ENCODE results near the gene C14orf180. TPM values are rescaled to one million over a fixed set of nuclear protein-coding genes. Genes with fewer than 3 reads are reported as not detected.

C14orf180 gene
- total and polyA plus RNA-seq, 2 of the 8 experiments (the other 6 are each of a cell fraction or from before 2014, with no cell fraction given), result not detected

DNA sequence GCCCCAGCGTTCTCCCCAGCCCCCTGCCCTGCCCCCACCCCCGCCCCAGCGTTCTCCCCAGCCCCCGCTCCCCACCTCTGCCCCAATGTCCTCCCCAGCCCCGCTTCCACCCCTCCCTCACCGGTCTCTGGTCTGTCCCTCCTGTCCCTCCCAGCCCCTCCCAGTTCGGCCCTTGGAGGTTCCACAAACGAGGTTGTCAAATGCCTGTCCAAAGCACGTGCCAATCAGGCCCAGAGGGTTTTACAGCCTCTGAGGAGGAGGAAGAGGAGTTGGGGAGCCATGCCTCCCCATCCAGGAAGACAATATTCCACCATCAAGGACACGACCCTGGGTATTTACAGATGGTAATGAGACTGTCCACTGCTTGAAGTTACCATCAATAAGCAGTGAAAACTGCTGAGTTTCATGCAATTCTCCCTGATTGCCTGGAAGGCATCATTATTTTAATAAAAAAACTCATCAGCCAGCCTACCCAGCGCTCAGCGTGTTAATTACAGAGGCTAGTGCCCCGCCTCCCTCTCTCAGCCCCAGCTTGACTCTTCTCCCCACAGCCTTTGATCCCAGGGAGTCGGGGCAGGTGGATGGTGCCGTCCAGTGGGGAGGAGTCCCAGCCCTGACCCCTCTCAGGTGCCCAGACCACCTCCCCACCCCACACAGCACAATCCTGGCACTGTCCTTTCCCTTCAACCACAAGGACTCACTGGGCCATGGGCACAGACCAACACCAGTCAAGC lies 30.6 kb upstream of the C14orf180 start:
- Histone ChIP-seq H3K18ac (ENCODE audit: extremely low read depth, low read length) (no peak overlapping the region; the same call in 1 of the 2 replicates), H3K36me3 (ENCODE audit: control insufficient read depth in 2 of 4, insufficient read depth in 4 of 4, low read length in 3 of 4) (no peaks in the 10 kb centered on the region), H2BK12ac (ENCODE audit: low read depth, low read length) (no peak overlapping the region), H2BK5ac (ENCODE audit: low read depth, low read length) (peak overlapping the region; percentile 75; the same call in 1 of the 2 replicates), H3K14ac (ENCODE audit: insufficient read length) (no peak overlapping the region), H3K9me3 (ENCODE audit: insufficient read depth in 2 of 2, low read depth in 1 of 2, low read length in 1 of 2) (no peaks in the 10 kb centered on the region), H3K27me3 (replicated peaks in 1 of 4; ENCODE audit: control insufficient read depth in 3 of 4, extremely low read depth in 1 of 4, insufficient read depth in 3 of 4, low read length in 3 of 4) (no peaks in the 10 kb centered on the region; a peak in 1 of 7 replicates), H4K20me1 (replicated peaks in 1 of 2; ENCODE audit: control insufficient read depth in 1 of 2, insufficient read depth in 2 of 2, low read length in 2 of 2) (peaks cover 0 to 2% of the 10 kb centered on the region in 2 experiments), H3K23me2 (ENCODE audit: low read depth, low read length) (peaks cover 2% of the 10 kb centered on the region; the same call in 1 of the 2 replicates), H2AFZ (ENCODE audit: low read length) (no peak overlapping the region), H3K79me2 (ENCODE audit: control insufficient read depth in 1 of 2, insufficient read depth in 2 of 2, low read length in 2 of 2) (no peaks in the 10 kb centered on the region), H3K9ac (replicated peaks in 1 of 4; ENCODE audit: extremely low read depth in 1 of 4, low read depth in 3 of 4, low read length in 3 of 4) (no peak overlapping the region), H3K27ac (ENCODE audit: low read depth, low read length) (no peak overlapping the region), H3K4ac (replicated peaks; ENCODE audit: insufficient read length, low read depth, low read length) (no peak overlapping the region), H3K4me1 (replicated peaks in 1 of 4; ENCODE audit: control insufficient read depth in 3 of 4, insufficient read depth in 4 of 4, low read length in 3 of 4) (peaks cover 0 to 3% (median 1%) of the 10 kb centered on the region in 4 experiments; a peak in 3 of 7 replicates), H4K5ac (ENCODE audit: insufficient read length, low read depth, low read length) (no peak overlapping the region), H2BK20ac (ENCODE audit: low read length) (no peak overlapping the region), H4K8ac (ENCODE audit: extremely low read depth, insufficient read depth, low read length) (no peak overlapping the region), H2AK5ac (ENCODE audit: low read depth, low read length) (no peak overlapping the region), H2BK120ac (replicated peaks; ENCODE audit: low read depth, low read length) (no peak overlapping the region), H4K91ac (replicated peaks; ENCODE audit: insufficient read length, low read length) (peak overlapping the region; percentile 48), H3K4me2 (ENCODE audit: insufficient read depth in 1 of 2, low read depth in 2 of 2, low read length in 2 of 2) (no peak overlapping the region), H3K56ac (replicated peaks; ENCODE audit: insufficient read length, low read depth, low read length) (no peak overlapping the region), H3K23ac (ENCODE audit: insufficient read length) (no peak overlapping the region), H3K4me3 (ENCODE audit: extremely low read depth in 1 of 4, insufficient read depth in 2 of 4, low read depth in 3 of 4, low read length in 4 of 4) (no peak overlapping the region), H3K79me1 (ENCODE audit: low read depth, low read length) (no peaks in the 10 kb centered on the region), H2BK15ac (ENCODE audit: low read length) (no peak overlapping the region)
- ChIA-PET POLR2A (ENCODE audit: partially characterized antibody) (no interaction called here), CTCF (ENCODE audit: partially characterized antibody) (interaction anchor here (1.3 kb wide), 1 partner anchor 15 kb away, joined by 5 read pairs; no protein-coding TSS in a partner anchor)
- peak in 1 of 2 experiments; percentile 33 for DNase-seq (ENCODE audit: low read depth in 1 of 2, low spot score in 2 of 2)
- no peak for FAIRE-seq
- 73% methylated on average over 8 of the region's 15 CpGs; no CpG with 5 or more reads in 1 of the 2 experiments for WGBS, 2 experiments (ENCODE audit: extremely low coverage in 1 of 2, insufficient coverage in 1 of 2, insufficient read length in 1 of 2, insufficient replicate concordance in 2 of 2, low coverage in 1 of 2, low lambda C conversion rate in 2 of 2, missing lambda C conversion rate in 1 of 2)
- TF ChIP-seq KDM1A (IDR thresholded peaks at IDR 0.05; ENCODE audit: borderline replicate concordance, low read length) (no peak), JUND (IDR thresholded peaks at IDR 0.05; ENCODE audit: low read length) (no peak), POU5F1 (IDR thresholded peaks at IDR 0.05; ENCODE audit: low read depth, low read length) (no peak), RAD21 (IDR thresholded peaks at IDR 0.05 in 1 of 2, conservative IDR thresholded peaks at IDR 0.05 in 1 of 2; ENCODE audit: low read depth in 2 of 2, low read length in 2 of 2) (no peak)
- TF ChIP-seq, protein P1, sequence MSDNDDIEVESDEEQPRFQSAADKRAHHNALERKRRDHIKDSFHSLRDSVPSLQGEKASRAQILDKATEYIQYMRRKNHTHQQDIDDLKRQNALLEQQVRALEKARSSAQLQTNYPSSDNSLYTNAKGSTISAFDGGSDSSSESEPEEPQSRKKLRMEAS (IDR thresholded peaks at IDR 0.05), result peak; percentile 38; the same call in 1 of the 2 replicates
